ENCODE results near the gene KPNA6. TPM values are rescaled to one million over a fixed set of nuclear protein-coding genes. Genes with fewer than 3 reads are reported as not detected.
"Not testable (repeated sequence)": the region's sequence is repeated elsewhere in the genome, so short reads cannot be mapped to it uniquely, and the experiment has no call there.

The KPNA6 gene
- total and polyA plus RNA-seq, 2 of the 13 experiments (the other 11 are each of a cell fraction or from before 2014, with no cell fraction given) = 22.0 to 47.5 TPM

DNA sequence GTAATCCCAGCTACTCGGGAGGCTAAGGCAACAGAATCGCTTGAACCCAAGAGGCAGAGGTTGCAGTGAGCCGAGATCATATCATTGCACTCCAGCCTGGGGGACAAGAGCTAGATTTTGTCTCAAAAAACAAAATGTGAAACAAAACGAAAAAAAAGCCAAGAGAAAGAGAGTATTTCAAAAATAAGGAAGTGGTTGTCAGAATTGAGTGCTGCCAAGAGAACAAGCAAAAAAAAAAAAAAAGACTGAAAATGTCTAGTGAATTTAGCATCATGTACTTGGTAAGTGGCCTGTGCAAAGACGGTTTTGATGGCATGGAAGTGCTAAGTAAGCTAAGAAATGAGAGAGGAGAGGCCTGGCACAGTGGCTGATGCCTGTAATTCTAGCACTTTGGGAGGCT is 14.3 kb downstream of the KPNA6 start (continued):
- TF ChIP-seq ZNF382 (CRISPR knock-in tag; IDR thresholded peaks at IDR 0.05; ENCODE audit: borderline replicate concordance) (no peak), ZMAT3 (CRISPR knock-in tag; conservative IDR thresholded peaks at IDR 0.05) (no peak), ZNF768 (CRISPR knock-in tag; IDR thresholded peaks at IDR 0.05) (no peak), PAF1 (CRISPR knock-in tag; IDR thresholded peaks at IDR 0.05) (no peak)

DNA sequence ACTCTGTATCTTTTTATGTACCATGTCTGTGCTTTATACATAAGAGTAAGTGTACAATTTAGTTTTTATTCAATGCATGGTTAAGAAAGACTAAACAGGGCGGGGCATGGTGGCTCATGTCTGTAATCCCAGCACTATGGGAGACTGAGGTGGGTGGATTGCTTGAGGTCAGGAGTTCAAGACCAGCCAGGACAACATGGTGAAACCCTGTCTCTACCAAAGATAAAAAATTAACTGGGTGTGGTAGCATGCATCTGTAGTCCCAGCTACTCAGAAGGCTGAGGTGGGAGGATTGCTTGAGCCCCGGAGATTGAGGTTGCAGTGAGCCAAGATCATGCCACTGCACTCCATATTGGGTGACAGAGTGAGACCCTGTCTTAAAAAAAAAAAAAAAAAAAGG is 15.5 kb downstream of the KPNA6 start:
- H3K27ac ChIP-seq (ENCODE audit: extremely low read length, insufficient read depth, low read length); H2AFZ ChIP-seq (ENCODE audit: low read length); FAIRE-seq; H3K36me3 ChIP-seq (replicated peaks in 1 of 2; ENCODE audit: control insufficient read depth in 1 of 2, insufficient read depth in 2 of 2, low read length in 2 of 2); H3K9me3 ChIP-seq (ENCODE audit: low read length); intact Hi-C loops (cut with micrococcal nuclease; ENCODE audit: unreplicated experiment); CTCF ChIA-PET (ENCODE audit: low intra/inter-chr PET ratio, low total read pairs); BruUV-seq (replicated peaks); H3K9ac ChIP-seq (ENCODE audit: insufficient read depth, low read depth, low read length); H3K4me3 ChIP-seq (replicated peaks in 1 of 3; ENCODE audit: insufficient read depth in 1 of 3, low read depth in 2 of 3, low read length in 3 of 3); H3K27me3 ChIP-seq (ENCODE audit: control insufficient read depth in 1 of 2, insufficient read depth in 2 of 2, low read length in 2 of 2); DNase-seq (ENCODE audit: low spot score); in situ Hi-C loops (cut with HindIII; ENCODE audit: extremely low pct_ligation_motif_present, low pct_unique_long_range_greater_than_20kb); H3K4me2 ChIP-seq (ENCODE audit: low read depth, low read length); ATAC-seq: not testable (repeated sequence)
- H3K79me2 ChIP-seq (ENCODE audit: insufficient read depth, low read length) = peaks cover 78% of the 10 kb centered on the region
- peaks cover 10% of the 10 kb centered on the region; the same call in 1 of the 2 replicates for H4K20me1 ChIP-seq (ENCODE audit: insufficient read depth, low read length)
- 97% methylated on average over 2 of the region's 2 CpGs for WGBS (ENCODE audit: low lambda C conversion rate)
- POLR2A ChIA-PET = interaction anchor here (0.7 kb wide), 1 partner anchor 722 kb away, joined by 3 read pairs; no protein-coding TSS in a partner anchor
- peaks cover 15% of the 10 kb centered on the region for H3K4me1 ChIP-seq (ENCODE audit: insufficient read depth, low read length)

DNA sequence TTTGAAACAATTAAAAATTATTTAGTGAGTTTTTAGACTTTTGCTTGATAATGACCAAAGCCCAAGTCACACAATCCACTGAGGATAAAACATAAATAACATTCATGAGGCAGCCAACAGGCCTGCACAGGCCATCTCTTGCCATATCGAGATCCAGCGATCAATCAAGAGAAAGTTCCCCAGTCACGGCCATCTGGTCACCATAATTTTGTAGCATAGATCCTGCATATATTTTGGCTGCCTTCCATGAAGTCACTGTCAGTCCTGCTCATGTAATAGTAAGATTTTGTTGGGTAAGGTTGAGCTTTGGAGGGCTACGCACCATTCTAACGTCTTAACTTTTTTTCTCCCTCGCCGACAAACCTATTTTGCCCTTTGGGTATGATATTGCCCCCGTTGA is 17.5 kb downstream of the KPNA6 start:
- WGBS (ENCODE audit: low lambda C conversion rate) = 99% methylated on average over 8 of the region's 8 CpGs
- H4K20me1 ChIP-seq (ENCODE audit: insufficient read depth, low read length) = peaks cover 7% of the 10 kb centered on the region; the same call in 1 of the 2 replicates
- H3K4me3 ChIP-seq (replicated peaks in 1 of 3; ENCODE audit: insufficient read depth in 1 of 3, low read depth in 2 of 3, low read length in 3 of 3) = no peak overlapping the region
- ChIA-PET CTCF (ENCODE audit: low intra/inter-chr PET ratio, low total read pairs) (no interaction called here), POLR2A (no interaction called here)
- no peak overlapping the region for H3K4me2 ChIP-seq (ENCODE audit: low read depth, low read length)
- BruUV-seq (replicated peaks) = no TSS peak
- in situ Hi-C loops (cut with HindIII; ENCODE audit: extremely low pct_ligation_motif_present, low pct_unique_long_range_greater_than_20kb) (no loop called here), intact Hi-C loops (cut with micrococcal nuclease; ENCODE audit: unreplicated experiment) (no loop called here)
- peaks cover 84% of the 10 kb centered on the region for H3K79me2 ChIP-seq (ENCODE audit: insufficient read depth, low read length)
- H3K9ac ChIP-seq (ENCODE audit: insufficient read depth, low read depth, low read length) = no peak overlapping the region
- peaks cover 4 to 5% of the 10 kb centered on the region in 2 experiments; a peak in 2 of 5 replicates for H3K36me3 ChIP-seq (replicated peaks in 1 of 2; ENCODE audit: control insufficient read depth in 1 of 2, insufficient read depth in 2 of 2, low read length in 2 of 2)
- H3K4me1 ChIP-seq (ENCODE audit: insufficient read depth, low read length) = peaks cover 20% of the 10 kb centered on the region
- H3K27me3 ChIP-seq (ENCODE audit: control insufficient read depth in 1 of 2, insufficient read depth in 2 of 2, low read length in 2 of 2) = no peaks in the 10 kb centered on the region
- DNase-seq (ENCODE audit: low spot score) (no peak), ATAC-seq (no peak), FAIRE-seq (no peak)
- H3K9me3 ChIP-seq (ENCODE audit: low read length) = no peaks in the 10 kb centered on the region
- H2AFZ ChIP-seq (ENCODE audit: low read length) = no peak overlapping the region
- no peak overlapping the region for H3K27ac ChIP-seq (ENCODE audit: extremely low read length, insufficient read depth, low read length)
- TF ChIP-seq ATRX (CRISPR knock-in tag; IDR thresholded peaks at IDR 0.05; ENCODE audit: borderline replicate concordance) = no peak
- TF ChIP-seq, protein P1, sequence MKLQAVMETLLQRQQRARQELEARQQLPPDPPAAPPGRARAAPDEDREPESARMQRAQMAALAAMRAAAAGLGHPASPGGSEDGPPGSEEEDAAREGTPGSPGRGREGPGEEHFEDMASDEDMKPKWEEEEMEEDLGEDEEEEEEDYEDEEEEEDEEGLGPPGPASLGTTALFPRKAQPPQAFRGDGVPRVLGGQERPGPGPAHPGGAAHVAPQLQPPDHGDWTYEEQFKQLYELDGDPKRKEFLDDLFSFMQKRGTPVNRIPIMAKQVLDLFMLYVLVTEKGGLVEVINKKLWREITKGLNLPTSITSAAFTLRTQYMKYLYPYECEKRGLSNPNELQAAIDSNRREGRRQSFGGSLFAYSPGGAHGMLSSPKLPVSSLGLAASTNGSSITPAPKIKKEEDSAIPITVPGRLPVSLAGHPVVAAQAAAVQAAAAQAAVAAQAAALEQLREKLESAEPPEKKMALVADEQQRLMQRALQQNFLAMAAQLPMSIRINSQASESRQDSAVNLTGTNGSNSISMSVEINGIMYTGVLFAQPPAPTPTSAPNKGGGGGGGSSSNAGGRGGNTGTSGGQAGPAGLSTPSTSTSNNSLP (IDR thresholded peaks at IDR 0.05; ENCODE audit: low read depth, low read length) = no peak
- TF ChIP-seq, protein P2, sequence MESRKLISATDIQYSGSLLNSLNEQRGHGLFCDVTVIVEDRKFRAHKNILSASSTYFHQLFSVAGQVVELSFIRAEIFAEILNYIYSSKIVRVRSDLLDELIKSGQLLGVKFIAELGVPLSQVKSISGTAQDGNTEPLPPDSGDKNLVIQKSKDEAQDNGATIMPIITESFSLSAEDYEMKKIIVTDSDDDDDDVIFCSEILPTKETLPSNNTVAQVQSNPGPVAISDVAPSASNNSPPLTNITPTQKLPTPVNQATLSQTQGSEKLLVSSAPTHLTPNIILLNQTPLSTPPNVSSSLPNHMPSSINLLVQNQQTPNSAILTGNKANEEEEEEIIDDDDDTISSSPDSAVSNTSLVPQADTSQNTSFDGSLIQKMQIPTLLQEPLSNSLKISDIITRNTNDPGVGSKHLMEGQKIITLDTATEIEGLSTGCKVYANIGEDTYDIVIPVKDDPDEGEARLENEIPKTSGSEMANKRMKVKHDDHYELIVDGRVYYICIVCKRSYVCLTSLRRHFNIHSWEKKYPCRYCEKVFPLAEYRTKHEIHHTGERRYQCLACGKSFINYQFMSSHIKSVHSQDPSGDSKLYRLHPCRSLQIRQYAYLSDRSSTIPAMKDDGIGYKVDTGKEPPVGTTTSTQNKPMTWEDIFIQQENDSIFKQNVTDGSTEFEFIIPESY (CRISPR knock-in tag; IDR thresholded peaks at IDR 0.05) = no peak
- TF ChIP-seq EZH2 (conservative IDR thresholded peaks at IDR 0.05; ENCODE audit: low read depth, low read length) = no peak
- no peak for TF ChIP-seq FOXP1 (IDR thresholded peaks at IDR 0.05)
- TF ChIP-seq FOXP1 (CRISPR knock-in tag; IDR thresholded peaks at IDR 0.05) = no peak
- TF ChIP-seq TAF15 (IDR thresholded peaks at IDR 0.05; ENCODE audit: low read depth, low read length, poor library complexity, severe bottlenecking) = no peak
- no peak for TF ChIP-seq FOSL2 (CRISPR knock-in tag; IDR thresholded peaks at IDR 0.05)
- no peak for TF ChIP-seq EHMT2 (IDR thresholded peaks at IDR 0.05; ENCODE audit: borderline replicate concordance, low read depth, low read length)
- TF ChIP-seq ZNF317 (CRISPR knock-in tag; IDR thresholded peaks at IDR 0.05) = no peak
- TF ChIP-seq FOXA3 (CRISPR knock-in tag; IDR thresholded peaks at IDR 0.05) = no peak
- no peak for TF ChIP-seq ZIK1 (CRISPR knock-in tag; IDR thresholded peaks at IDR 0.05; ENCODE audit: borderline replicate concordance, low read depth)
